AG20443 (cell line): Measurements from ENCODE around the gene PTPRE.
"Not testable (repeated sequence)": the region's sequence is repeated elsewhere in the genome, so short reads cannot be mapped to it uniquely, and the experiment has no call there.

Experiments
- DNase-seq: peaks from one replicate; pipeline ENCODE4 v3.0.0; 2012; ENCODE audit warnings: low spot score, mixed read lengths

PTPRE gene

GRCh38 chr10:128074589-128074988 is 167.7 kb downstream of the PTPRE start:
- no peak for DNase-seq

- DNase-seq, result no peak
These were observed 170.4 kb downstream of the PTPRE start for GRCh38 chr10:128077155-128077875.

GRCh38 chr10:128078136-128078969 is 171.4 kb downstream of the PTPRE start:
- DNase-seq, result peak; percentile 89

DNA sequence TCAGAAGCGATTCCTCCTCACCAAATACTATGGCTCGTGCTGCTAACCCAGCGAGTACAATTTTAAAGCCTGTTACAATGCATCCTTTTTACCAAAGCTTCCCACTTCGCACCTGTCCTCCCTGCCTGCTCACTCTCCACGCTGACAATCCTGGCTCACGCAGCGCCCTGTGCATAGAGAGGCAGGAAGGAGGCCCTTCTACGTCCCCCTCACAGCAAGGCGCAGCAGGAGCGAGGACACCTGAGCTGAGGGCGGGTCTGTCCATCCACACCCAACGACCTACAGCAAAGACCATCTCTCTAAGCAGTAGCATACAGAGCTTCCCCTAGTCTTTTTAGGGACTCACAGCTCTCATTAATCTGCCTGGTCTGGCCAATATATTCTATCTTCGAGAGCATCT is 173.3 kb downstream of the PTPRE start:
- DNase-seq, result no peak

- no peak for DNase-seq
These were observed 173.7 kb downstream of the PTPRE start for GRCh38 chr10:128080641-128081040.

DNA sequence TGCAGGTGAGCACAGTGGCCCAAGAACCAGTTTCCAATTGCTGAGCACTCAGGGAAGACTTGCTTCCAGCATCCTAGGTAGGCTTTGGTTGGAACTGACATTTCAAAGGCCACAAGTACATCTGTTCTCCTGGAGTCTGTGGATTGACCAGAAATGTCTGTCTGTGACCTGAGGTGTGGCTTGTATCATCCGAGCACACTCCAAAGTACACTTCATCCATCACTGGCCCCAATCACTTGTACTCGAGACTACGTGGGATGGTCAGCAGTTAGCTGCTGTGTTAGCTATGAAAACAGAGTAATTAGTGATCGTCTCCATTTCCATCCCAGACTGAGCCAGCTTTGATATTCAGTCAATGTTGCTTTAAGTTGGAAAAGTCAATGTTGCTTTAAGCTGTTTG is 174.3 kb downstream of the PTPRE start:
- no peak for DNase-seq

DNA sequence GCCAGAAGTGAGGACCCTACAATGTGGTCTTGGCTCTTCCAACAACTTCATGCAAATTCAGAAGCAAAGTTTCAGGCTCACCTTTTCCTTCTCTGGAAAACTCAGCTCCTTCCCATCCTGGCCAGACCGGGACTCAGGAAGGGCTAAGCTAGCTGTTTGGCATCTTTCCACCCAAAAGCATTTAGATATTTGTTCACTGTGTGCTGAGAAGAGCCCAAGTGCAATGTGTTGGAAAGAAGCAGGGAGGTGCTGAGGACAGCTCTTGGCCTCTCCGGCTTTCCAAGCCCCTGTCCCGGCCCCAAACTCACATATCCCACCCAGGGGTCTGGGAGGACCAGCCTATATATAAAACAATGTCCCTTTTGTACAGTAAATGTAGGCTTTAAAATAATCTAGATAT is 174.8 kb downstream of the PTPRE start:
- DNase-seq, result no peak

DNA sequence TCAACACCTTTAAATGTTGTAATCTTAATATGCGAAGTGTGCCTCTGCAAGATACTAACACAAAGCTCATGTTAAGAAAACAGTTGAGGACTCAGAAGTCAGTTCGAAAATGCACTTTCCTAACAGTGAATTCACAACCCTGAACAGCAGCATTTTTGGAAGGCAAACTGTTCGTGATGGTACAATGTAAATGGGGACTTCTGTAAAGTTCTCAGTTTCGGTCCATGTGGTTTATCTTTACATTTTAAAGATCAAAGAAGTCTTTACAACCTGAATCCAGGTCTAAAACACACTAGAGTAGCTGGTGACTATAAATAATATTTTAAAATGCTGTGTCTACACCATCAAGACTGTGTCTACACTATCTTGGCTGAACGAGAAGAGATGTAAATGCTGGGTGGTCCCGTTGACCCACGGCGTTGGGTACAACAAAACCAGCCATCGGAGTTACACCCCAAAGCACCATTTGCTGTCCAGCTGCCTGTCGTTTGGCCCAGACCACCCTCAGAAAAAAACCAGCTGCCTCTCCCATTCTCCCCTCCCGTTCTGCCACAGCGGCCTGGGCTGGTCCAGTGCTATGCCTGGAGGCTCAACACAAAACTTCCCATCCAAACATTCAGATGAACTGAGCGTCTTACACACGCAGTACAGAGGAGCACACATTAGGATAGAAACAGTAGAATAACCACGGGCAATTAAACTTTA is 176.4 kb downstream of the PTPRE start:
- DNase-seq, result no peak

DNA sequence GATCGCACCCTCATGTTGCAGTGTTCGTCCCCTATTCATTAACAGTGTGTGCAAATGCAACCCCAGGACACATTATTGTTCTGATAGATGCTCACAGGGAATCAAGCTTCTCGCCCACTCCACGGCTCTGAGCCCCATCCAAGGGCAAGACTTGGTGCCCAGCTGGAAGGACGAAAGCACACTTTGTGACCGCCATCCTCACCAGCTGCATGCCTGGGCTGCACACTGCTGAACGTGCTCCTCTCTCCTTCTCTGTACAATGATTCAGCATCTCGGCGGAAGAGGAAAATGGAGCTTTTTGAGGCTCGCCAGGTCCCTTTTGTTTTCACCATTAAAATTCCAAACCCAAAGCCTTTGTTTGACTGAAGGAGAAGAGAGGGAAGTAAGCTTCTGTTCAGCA is 177.5 kb downstream of the PTPRE start:
- DNase-seq, result no peak

- DNase-seq, result no peak
These were observed 178.1 kb downstream of the PTPRE start for GRCh38 chr10:128084991-128085390.

GRCh38 chr10:128086003-128086863 is 179.3 kb downstream of the PTPRE start:
- no peak for DNase-seq

- DNase-seq, result no peak
These were observed 180.4 kb downstream of the PTPRE start for GRCh38 chr10:128087146-128087883.

DNA sequence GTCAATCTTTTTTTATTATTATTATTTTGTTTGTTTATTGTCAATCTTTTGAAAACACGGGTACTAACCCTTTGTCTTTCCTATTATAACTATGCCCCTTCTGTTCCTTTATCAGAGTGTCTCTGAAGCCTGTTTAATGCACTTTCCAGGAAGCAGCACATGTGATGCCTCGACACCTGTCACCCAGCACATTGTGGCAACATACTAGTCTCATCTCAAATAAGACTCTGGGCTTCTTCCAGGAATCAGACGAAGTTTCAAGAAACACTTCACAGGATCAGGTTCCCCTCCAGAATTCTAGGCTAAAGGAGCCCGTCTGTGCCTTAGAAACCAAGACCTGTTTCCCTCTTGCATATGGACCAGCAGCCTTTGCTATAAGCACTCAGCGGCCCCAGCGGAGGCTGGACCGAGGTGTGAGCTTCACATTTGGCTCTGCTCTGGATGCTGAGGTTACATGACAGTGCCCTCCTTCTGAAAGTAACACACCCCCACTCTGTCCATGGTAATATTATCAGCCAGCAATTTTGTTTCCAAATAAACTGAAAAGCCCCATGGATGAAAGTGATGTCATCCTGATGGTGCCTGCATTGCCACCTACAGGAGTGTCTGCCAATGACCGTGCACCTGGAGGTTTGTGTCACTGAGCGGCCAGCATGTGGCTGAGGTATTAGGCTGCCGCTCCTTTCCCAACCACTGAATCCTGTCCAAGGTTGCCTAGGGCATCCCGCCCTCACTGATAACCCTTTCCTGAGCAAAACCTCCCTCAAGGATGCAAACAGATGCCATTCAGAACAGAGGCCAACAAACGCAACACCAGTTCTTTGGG is 181.2 kb downstream of the PTPRE start:
- no peak for DNase-seq

DNA sequence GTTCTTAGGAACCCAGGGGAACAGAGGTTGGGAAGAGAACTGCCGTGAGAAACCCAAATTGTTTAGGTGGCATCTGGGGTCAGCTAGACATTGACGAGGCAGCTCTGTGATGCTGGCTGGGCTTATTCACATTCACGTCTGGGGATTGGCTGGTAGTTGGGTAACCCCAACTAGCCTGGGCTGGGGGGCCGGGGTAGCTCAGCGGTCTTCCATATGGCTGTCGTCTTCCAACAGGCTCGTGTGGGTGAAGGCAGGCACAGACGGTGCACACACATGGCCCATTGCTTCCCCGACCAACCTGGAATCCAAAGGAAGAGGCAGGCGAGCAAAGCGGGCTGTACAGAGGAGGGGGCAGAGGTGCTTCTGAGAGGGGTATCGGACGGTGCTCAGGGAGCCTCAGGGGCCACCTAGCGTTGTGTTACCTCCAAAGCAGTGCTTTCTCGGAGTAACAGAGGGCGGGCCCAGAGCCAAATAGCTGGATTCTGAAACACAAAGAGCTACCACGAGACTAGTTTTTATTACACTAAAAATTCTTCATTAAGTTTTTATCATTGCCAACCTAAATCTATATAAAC is 184.8 kb downstream of the PTPRE start:
- DNase-seq, result no peak

GRCh38 chr10:128092454-128092853 is 185.6 kb downstream of the PTPRE start:
- DNase-seq, result peak; percentile 42

DNA sequence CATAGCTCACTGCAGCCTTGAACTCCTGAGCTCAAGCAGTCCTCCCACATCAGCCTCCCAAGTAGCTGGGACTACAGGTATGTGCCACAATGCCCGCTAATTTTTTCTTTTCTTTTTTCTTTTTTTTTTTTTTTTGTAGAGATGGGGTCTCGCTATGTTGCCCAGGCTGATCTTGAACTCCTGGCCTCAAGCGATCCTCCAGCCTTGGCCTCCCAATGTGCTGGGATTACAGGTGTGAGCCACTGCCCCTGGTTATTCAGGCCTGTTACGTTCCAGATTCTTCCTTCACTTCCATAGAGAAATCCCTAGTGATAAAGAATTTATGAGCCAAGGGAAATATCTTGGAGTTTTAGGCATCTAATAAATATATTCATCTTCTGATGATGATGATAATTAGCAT is 187.7 kb downstream of the PTPRE start:
- not testable (repeated sequence) for DNase-seq

DNA sequence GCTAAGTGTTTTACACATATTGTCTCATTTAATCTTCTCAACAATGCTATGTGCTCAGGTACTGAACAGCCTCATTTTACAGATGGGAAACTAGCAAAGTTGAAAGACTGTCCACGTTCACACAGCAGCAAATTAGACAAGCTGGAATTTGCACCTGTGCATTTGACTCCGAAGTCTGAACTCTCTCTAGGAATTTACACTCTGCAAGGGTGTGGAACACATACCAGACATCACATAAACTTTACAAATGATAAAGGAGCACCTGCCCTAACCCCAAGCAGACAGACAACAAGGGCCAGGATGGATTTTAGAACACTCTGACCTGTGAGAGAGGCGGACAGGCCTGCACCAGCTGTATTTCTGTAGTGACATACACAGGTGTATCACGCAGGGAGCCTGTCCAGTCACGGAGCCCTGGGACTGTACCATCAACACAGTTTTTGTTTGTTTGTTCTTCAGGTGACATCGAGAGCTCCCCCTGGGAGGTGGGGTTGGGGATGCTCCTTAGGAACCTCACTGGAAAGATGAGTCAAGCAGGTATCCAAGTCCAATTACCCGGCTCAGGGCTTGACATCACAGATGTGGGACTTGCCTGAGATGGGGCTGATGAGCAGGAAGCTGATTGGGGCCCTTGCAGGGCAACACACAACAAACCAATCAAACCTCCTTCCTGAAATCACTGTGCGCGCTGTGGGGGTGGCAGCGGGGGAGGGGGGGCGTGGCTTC is 188.3 kb downstream of the PTPRE start:
- DNase-seq, result no peak

DNA sequence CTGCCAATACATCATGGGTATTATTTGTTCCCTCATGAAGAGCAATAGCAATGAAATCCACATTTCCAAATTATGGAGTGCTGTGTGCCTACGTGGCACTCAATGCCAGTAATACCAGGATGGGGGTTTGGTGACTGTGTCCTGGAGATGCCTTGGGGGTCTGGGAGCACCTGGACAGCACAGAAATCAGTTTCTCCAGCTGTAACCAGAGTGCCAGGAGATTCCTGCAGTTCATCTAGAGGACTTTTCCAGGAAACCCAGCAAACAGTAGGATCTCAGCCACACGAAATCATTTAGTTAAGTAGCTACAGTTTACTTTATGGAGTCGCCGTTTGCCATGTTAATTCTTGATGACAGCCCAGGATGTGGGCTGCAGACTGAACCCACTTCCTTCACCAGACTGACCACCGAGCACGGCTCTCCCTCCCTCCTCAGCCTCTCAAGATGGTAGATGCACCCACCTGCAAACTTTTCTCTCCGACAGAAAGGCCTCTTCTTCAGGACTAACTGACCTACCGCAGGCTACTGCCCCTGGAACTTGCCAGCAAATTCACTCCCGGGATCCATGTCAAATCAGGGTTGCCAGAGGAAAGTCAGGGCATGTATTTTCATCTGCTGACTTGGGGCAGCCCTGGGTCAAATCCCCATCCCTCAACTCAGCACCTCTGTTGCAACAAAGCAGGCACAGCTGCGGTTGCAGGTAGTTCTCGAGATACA is 189.0 kb downstream of the PTPRE start:
- DNase-seq, result no peak
